IgD-negative memory B cell (primary cell): ENCODE measurements around the gene HAPLN1. TPM values are rescaled to one million over a fixed set of nuclear protein-coding genes. Genes with fewer than 3 reads are reported as not detected.

ENCODE experiments used
- H3K27ac Mint-ChIP-seq, 3 donors: one replicate each; pipeline ENCODE4 v1.8.0; 2020 to 2022; ENCODE audit warnings: mild to moderate bottlenecking in 3 of 3, mixed read lengths in 3 of 3, moderate library complexity in 1 of 3
- H3K27me3 Mint-ChIP-seq: one replicate; pipeline ENCODE4 v1.8.0; 2021; ENCODE audit warnings: mixed read lengths
- H3K36me3 Mint-ChIP-seq: one replicate; pipeline ENCODE4 v1.8.0; 2020; ENCODE audit warnings: mild to moderate bottlenecking, mixed read lengths
- H3K4me1 Mint-ChIP-seq, 3 donors: one replicate each; pipeline ENCODE4 v1.8.0; 2020 to 2022; ENCODE audit warnings: mixed read lengths in 3 of 3, mild to moderate bottlenecking in 1 of 3
- H3K4me3 Mint-ChIP-seq, 4 donors: one replicate each; pipeline ENCODE4 v1.8.0; 2020 to 2022; ENCODE audit warnings: mild to moderate bottlenecking in 4 of 4, mixed read lengths in 4 of 4, moderate library complexity in 3 of 4
- H3K9me3 Mint-ChIP-seq, 3 donors: one replicate each; pipeline ENCODE4 v1.8.0; 2020 to 2021; ENCODE audit warnings: mixed read lengths in 3 of 3, mild to moderate bottlenecking in 1 of 3
- polyA plus RNA-seq: library from polyadenylated mRNA; unstranded; fragments of 300-500 nt; fragmentation: Illumina TruSeq; gene quantifications from one replicate; pipeline ENCODE4 v1.2.3, GENCODE V29; 2021

The HAPLN1 gene
- polyA plus RNA-seq, 1 donor from 2014 or later = not detected

GRCh38 chr5:83636156-83636555 is 84.5 kb downstream of the HAPLN1 start:
- Mint-ChIP-seq H3K27ac (no peak overlapping the region), H3K36me3 (no peaks in the 10 kb centered on the region), H3K9me3 (no peaks in the 10 kb centered on the region), H3K27me3 (no peaks in the 10 kb centered on the region), H3K4me1 (no peaks in the 10 kb centered on the region), H3K4me3 (no peak overlapping the region)

- Mint-ChIP-seq H3K4me1 (no peaks in the 10 kb centered on the region), H3K36me3 (no peaks in the 10 kb centered on the region), H3K9me3 (no peaks in the 10 kb centered on the region), H3K4me3 (no peak overlapping the region), H3K27me3 (no peaks in the 10 kb centered on the region), H3K27ac (no peak overlapping the region)
Observed at GRCh38 chr5:83633285-83633684, 87.4 kb downstream of the HAPLN1 start.

- Mint-ChIP-seq H3K4me1 (no peaks in the 10 kb centered on the region), H3K4me3 (no peak overlapping the region), H3K36me3 (no peaks in the 10 kb centered on the region), H3K27ac (no peak overlapping the region), H3K27me3 (no peaks in the 10 kb centered on the region), H3K9me3 (no peaks in the 10 kb centered on the region)
Observed at GRCh38 chr5:83632874-83633273, 87.8 kb downstream of the HAPLN1 start.

GRCh38 chr5:83628360-83628759 is 92.3 kb downstream of the HAPLN1 start:
- no peaks in the 10 kb centered on the region for H3K9me3 Mint-ChIP-seq
- no peak overlapping the region for H3K4me3 Mint-ChIP-seq
- no peak overlapping the region for H3K27ac Mint-ChIP-seq
- H3K4me1 Mint-ChIP-seq = no peaks in the 10 kb centered on the region
- no peaks in the 10 kb centered on the region for H3K36me3 Mint-ChIP-seq
- H3K27me3 Mint-ChIP-seq = no peaks in the 10 kb centered on the region

GRCh38 chr5:83614841-83615240 is 105.8 kb downstream of the HAPLN1 start:
- Mint-ChIP-seq H3K27ac (no peak overlapping the region), H3K27me3 (no peaks in the 10 kb centered on the region), H3K4me3 (no peak overlapping the region), H3K9me3 (peaks cover 4 to 13% (median 9%) of the 10 kb centered on the region in 3 donors), H3K4me1 (no peaks in the 10 kb centered on the region), H3K36me3 (no peaks in the 10 kb centered on the region)

- Mint-ChIP-seq H3K9me3 (peaks cover 0 to 7% (median 0%) of the 10 kb centered on the region in 3 donors), H3K4me3 (no peak overlapping the region), H3K27ac (no peak overlapping the region), H3K36me3 (no peaks in the 10 kb centered on the region), H3K4me1 (no peaks in the 10 kb centered on the region), H3K27me3 (peaks cover 4% of the 10 kb centered on the region)
Observed at GRCh38 chr5:83608122-83608521, 112.5 kb downstream of the HAPLN1 start.

- Mint-ChIP-seq H3K4me3 (no peak overlapping the region), H3K4me1 (no peaks in the 10 kb centered on the region), H3K27me3 (no peaks in the 10 kb centered on the region), H3K9me3 (no peaks in the 10 kb centered on the region), H3K36me3 (no peaks in the 10 kb centered on the region), H3K27ac (no peak overlapping the region)
Observed at GRCh38 chr5:83595217-83595616, 125.4 kb downstream of the HAPLN1 start.

- no peaks in the 10 kb centered on the region for H3K9me3 Mint-ChIP-seq
- no peak overlapping the region for H3K4me3 Mint-ChIP-seq
- no peak overlapping the region for H3K27ac Mint-ChIP-seq
Observed at GRCh38 chr5:83590966-83591365, 129.7 kb downstream of the HAPLN1 start.

GRCh38 chr5:83589786-83590185 is 130.9 kb downstream of the HAPLN1 start:
- Mint-ChIP-seq H3K27ac (no peak overlapping the region), H3K9me3 (no peaks in the 10 kb centered on the region), H3K4me1 (peaks cover 0 to 1% (median 0%) of the 10 kb centered on the region in 3 donors), H3K27me3 (no peaks in the 10 kb centered on the region), H3K36me3 (no peaks in the 10 kb centered on the region), H3K4me3 (no peak overlapping the region)

More at GRCh38 chr5:83590966-83591365, 129.7 kb downstream of the HAPLN1 start:
- H3K27me3 Mint-ChIP-seq = no peaks in the 10 kb centered on the region
- no peaks in the 10 kb centered on the region for H3K36me3 Mint-ChIP-seq
- peaks cover 0 to 1% (median 0%) of the 10 kb centered on the region in 3 donors for H3K4me1 Mint-ChIP-seq

Other genes with a start within 250 kb of the HAPLN1 start
- 1.6 TPM for gene VCAN, start 249.1 kb downstream of the HAPLN1 start, polyA plus RNA-seq